ENCODE data around the gene CASP4. TPM values are rescaled to one million over a fixed set of nuclear protein-coding genes. Genes with fewer than 3 reads are reported as not detected.
"Not testable (repeated sequence)": the region's sequence is repeated elsewhere in the genome, so short reads cannot be mapped to it uniquely, and the experiment has no call there.

The CASP4 gene
- total RNA-seq, 2 donors from 2014 or later, result 43.9 to 49.8 TPM

DNA sequence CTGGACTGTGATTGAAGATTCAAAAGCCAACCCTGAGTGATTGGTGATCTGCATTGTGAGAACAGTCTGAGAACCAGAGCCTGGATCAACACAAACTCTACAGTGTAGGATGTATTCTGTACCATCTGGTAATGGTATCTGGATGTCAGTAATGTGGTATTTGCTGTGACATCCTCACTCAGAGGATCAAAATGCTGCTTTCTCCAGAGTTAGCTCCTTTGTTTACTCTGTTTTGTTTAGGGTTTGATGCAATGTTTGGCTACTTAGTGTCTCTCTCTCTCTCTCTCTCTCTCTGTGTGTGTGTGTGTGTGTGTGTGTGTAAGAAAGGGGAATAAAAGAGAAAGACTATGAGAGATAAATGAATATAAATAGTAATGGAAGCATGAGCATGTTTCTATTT is 24.3 kb downstream of the CASP4 start:
- H3K27ac ChIP-seq, result no peak overlapping the region
- no peak overlapping the region for H3K4me3 ChIP-seq
- no peak for DNase-seq (ENCODE audit: low spot score)
- no peaks in the 10 kb centered on the region for H3K27me3 ChIP-seq (replicated peaks; ENCODE audit: insufficient read depth)
- H3K9me3 ChIP-seq, result no peaks in the 10 kb centered on the region
- no peaks in the 10 kb centered on the region for H3K36me3 ChIP-seq
- intact Hi-C loops (cut with DNase I), result no loop called here
- TF ChIP-seq, protein P1, sequence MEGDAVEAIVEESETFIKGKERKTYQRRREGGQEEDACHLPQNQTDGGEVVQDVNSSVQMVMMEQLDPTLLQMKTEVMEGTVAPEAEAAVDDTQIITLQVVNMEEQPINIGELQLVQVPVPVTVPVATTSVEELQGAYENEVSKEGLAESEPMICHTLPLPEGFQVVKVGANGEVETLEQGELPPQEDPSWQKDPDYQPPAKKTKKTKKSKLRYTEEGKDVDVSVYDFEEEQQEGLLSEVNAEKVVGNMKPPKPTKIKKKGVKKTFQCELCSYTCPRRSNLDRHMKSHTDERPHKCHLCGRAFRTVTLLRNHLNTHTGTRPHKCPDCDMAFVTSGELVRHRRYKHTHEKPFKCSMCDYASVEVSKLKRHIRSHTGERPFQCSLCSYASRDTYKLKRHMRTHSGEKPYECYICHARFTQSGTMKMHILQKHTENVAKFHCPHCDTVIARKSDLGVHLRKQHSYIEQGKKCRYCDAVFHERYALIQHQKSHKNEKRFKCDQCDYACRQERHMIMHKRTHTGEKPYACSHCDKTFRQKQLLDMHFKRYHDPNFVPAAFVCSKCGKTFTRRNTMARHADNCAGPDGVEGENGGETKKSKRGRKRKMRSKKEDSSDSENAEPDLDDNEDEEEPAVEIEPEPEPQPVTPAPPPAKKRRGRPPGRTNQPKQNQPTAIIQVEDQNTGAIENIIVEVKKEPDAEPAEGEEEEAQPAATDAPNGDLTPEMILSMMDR (IDR thresholded peaks at IDR 0.05), result no peak
- TF ChIP-seq POLR2AphosphoS5 (IDR thresholded peaks at IDR 0.05) (no peak), POLR2A (IDR thresholded peaks at IDR 0.05) (no peak)
- no peaks in the 10 kb centered on the region for H3K4me1 ChIP-seq (replicated peaks)

DNA sequence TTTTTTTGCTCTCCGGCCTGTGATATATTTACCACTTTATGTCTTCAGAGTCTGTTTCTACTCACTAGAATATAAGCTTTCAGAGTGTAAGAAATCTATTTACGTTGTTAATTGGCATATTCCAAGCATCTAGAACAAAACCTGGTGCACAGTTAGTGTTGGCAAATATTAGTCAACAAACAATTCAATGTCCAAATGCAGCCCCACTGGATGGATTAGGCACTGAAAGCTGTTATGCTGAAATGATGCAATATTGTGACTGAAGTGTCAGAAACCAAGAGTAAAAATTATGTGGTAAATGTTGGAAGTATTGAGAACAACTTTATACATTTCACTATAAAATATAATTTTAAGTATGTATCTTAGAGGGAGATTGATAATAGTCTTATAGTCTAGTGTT is 24.8 kb downstream of the CASP4 start:
- H3K27me3 ChIP-seq (replicated peaks; ENCODE audit: insufficient read depth), result no peaks in the 10 kb centered on the region
- 41% methylated on average over 2 of the region's 2 CpGs for WGBS
- intact Hi-C loops (cut with DNase I), result no loop called here
- no peaks in the 10 kb centered on the region for H3K36me3 ChIP-seq
- no peak overlapping the region for H3K27ac ChIP-seq
- no peak for TF ChIP-seq POLR2AphosphoS5 (IDR thresholded peaks at IDR 0.05)
- TF ChIP-seq, protein P1 (IDR thresholded peaks at IDR 0.05), result no peak
- no peak for TF ChIP-seq POLR2A (IDR thresholded peaks at IDR 0.05)
- no peaks in the 10 kb centered on the region for H3K4me1 ChIP-seq (replicated peaks)
- no peaks in the 10 kb centered on the region for H3K9me3 ChIP-seq
- no peak for DNase-seq (ENCODE audit: low spot score)
- no peak overlapping the region for H3K4me3 ChIP-seq

DNA sequence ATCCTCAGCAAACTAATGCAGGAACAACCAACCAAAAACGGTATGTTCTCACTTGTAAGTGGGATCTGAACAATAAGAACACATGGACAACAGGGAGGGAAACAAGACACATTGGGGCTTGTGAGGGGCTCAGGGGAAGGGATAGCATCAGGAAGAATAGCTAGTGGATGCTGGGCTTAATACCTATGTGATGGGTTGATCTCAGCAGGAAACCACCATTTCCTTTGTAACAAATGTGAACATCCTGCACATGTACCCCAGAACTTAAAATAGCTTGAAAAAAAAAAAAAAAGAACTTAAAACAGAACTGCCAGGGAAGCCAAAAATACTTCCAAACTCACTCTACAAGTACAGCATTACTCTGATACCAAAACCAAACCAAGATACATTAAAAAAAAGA is 33.8 kb downstream of the CASP4 start:
- no peak overlapping the region for H3K27ac ChIP-seq
- no peaks in the 10 kb centered on the region for H3K4me1 ChIP-seq (replicated peaks)
- H3K4me3 ChIP-seq, result no peak overlapping the region
- intact Hi-C loops (cut with DNase I), result no loop called here
- no peaks in the 10 kb centered on the region for H3K9me3 ChIP-seq
- TF ChIP-seq, protein P1 (IDR thresholded peaks at IDR 0.05), result no peak
- TF ChIP-seq POLR2AphosphoS5 (IDR thresholded peaks at IDR 0.05) (no peak), POLR2A (IDR thresholded peaks at IDR 0.05) (no peak)
- no peaks in the 10 kb centered on the region for H3K36me3 ChIP-seq
- 86% methylated on average over 1 of the region's 1 CpG for WGBS
- no peaks in the 10 kb centered on the region for H3K27me3 ChIP-seq (replicated peaks; ENCODE audit: insufficient read depth)
- no peak for DNase-seq (ENCODE audit: low spot score)

DNA sequence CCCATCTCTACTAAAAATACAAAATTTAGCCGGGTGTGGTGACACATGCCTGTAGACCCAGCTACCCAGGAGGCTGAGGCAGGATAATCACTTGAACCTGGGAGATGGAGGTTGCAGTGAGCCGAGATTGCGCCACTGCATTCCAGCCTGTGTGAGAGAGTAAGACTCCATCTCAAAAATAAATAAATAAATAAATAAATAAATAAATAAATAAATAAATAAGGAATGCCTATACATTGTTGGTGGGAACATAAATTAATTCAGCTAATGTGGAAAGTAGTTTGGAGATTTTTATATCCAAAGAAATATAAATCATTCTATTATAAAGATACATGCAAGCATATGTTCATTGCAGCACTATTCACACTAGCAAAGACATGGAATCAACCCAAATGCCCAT is 34.3 kb downstream of the CASP4 start:
- intact Hi-C loops (cut with DNase I); H3K27me3 ChIP-seq (replicated peaks; ENCODE audit: insufficient read depth); DNase-seq (ENCODE audit: low spot score); H3K9me3 ChIP-seq; H3K27ac ChIP-seq; H3K4me1 ChIP-seq (replicated peaks); H3K36me3 ChIP-seq; H3K4me3 ChIP-seq: not testable (repeated sequence)
- 96% methylated on average over 3 of the region's 3 CpGs for WGBS

DNA sequence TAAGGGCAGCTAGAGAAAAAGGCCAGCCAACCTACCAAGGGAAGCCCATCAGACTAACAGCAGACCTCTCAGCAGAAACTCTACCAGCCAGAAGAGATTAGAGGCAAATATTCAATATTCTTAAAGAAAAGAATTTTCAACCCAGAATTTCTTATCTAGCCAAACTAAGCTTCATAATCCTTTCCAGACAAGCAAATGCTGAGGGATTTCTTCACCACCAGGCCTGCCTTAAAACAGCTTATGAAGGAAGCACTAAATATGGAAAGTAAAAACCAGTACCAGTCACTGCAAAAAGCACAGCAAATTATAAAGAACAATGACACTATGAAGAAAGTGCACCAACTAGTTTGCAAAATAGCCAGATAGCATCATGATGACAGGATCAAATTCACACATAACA is 39.6 kb downstream of the CASP4 start:
- H3K27me3 ChIP-seq (replicated peaks; ENCODE audit: insufficient read depth), result no peaks in the 10 kb centered on the region
- H3K36me3 ChIP-seq, result no peaks in the 10 kb centered on the region
- no peaks in the 10 kb centered on the region for H3K9me3 ChIP-seq
- intact Hi-C loops (cut with DNase I), result no loop called here
- H3K27ac ChIP-seq, result no peak overlapping the region
- TF ChIP-seq, protein P1 (IDR thresholded peaks at IDR 0.05), result no peak
- H3K4me1 ChIP-seq (replicated peaks), result no peaks in the 10 kb centered on the region
- H3K4me3 ChIP-seq, result no peak overlapping the region
- DNase-seq (ENCODE audit: low spot score), result no peak
